GM12874 (cell line): ENCODE data around the gene CDH11.

Experiments used
- CTCF ChIP-seq: IDR thresholded peaks from 2 replicates; pipeline ENCODE4 v1.5.1; 2011; ENCODE audit warnings: low read depth, mild to moderate bottlenecking, control low read depth, low read length, moderate library complexity; ENCODE audit not compliant: insufficient read depth

The CDH11 gene

GRCh38 chr16:65079549-65079948, 42.3 kb downstream of the CDH11 start:
- TF ChIP-seq CTCF, result no peak

- no peak for TF ChIP-seq CTCF
These were observed 44.7 kb downstream of the CDH11 start for GRCh38 chr16:65077181-65077580.

- no peak for TF ChIP-seq CTCF
These were observed 46.0 kb downstream of the CDH11 start for GRCh38 chr16:65075877-65076276.

GRCh38 chr16:65071433-65072311, 50.2 kb downstream of the CDH11 start:
- no peak for TF ChIP-seq CTCF

GRCh38 chr16:65070831-65071432, 50.9 kb downstream of the CDH11 start:
- TF ChIP-seq CTCF, result no peak

GRCh38 chr16:65069766-65070165, 52.1 kb downstream of the CDH11 start:
- no peak for TF ChIP-seq CTCF

GRCh38 chr16:65069065-65069464, 52.8 kb downstream of the CDH11 start:
- TF ChIP-seq CTCF, result no peak
